ENCODE measurements around the gene CLTCL1. TPM values are rescaled to one million over a fixed set of nuclear protein-coding genes. Genes with fewer than 3 reads are reported as not detected.

Gene CLTCL1
- total RNA-seq, 1 experiment from 2014 or later: 11.9 TPM

DNA sequence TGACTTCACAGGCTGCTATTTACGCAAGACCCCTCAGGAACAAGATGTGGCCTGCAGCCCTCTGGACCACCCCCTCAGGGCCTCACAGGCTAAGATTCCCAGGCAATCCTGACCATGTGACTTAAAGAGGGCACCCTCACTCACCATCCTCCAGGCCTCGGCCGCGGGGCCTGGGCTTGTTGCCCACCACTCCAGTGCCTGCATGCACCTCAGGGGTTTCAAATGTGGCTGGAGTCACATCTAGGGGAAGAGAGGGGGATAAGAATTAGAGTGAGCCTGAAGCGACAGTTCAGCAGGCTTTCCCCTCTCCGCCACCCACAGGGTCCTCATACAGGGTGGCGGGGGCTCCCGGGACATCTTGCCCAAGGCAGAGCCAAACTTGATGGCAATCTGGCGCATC lies 149.1 kb downstream of the CLTCL1 start:
- Histone ChIP-seq H3K36me3 (ENCODE audit: control insufficient read depth, insufficient read depth, low read length) (peaks cover 6% of the 10 kb centered on the region), H3K27ac (ENCODE audit: low read length) (no peak overlapping the region), H3K9me3 (ENCODE audit: control insufficient read depth, insufficient read depth, low read depth, low read length) (no peaks in the 10 kb centered on the region), H3K27me3 (ENCODE audit: control insufficient read depth, insufficient read depth, low read length) (no peaks in the 10 kb centered on the region), H3K4me1 (ENCODE audit: control insufficient read depth, insufficient read depth, low read length) (no peaks in the 10 kb centered on the region), H3K4me3 (ENCODE audit: low read depth in 2 of 2, low read length in 2 of 2) (no peak overlapping the region)
- in situ Hi-C loops (cut with HindIII; ENCODE audit: low pct_unique_long_range_greater_than_20kb, low sequenced_read_pairs): no loop called here
- TF ChIP-seq, protein P1, sequence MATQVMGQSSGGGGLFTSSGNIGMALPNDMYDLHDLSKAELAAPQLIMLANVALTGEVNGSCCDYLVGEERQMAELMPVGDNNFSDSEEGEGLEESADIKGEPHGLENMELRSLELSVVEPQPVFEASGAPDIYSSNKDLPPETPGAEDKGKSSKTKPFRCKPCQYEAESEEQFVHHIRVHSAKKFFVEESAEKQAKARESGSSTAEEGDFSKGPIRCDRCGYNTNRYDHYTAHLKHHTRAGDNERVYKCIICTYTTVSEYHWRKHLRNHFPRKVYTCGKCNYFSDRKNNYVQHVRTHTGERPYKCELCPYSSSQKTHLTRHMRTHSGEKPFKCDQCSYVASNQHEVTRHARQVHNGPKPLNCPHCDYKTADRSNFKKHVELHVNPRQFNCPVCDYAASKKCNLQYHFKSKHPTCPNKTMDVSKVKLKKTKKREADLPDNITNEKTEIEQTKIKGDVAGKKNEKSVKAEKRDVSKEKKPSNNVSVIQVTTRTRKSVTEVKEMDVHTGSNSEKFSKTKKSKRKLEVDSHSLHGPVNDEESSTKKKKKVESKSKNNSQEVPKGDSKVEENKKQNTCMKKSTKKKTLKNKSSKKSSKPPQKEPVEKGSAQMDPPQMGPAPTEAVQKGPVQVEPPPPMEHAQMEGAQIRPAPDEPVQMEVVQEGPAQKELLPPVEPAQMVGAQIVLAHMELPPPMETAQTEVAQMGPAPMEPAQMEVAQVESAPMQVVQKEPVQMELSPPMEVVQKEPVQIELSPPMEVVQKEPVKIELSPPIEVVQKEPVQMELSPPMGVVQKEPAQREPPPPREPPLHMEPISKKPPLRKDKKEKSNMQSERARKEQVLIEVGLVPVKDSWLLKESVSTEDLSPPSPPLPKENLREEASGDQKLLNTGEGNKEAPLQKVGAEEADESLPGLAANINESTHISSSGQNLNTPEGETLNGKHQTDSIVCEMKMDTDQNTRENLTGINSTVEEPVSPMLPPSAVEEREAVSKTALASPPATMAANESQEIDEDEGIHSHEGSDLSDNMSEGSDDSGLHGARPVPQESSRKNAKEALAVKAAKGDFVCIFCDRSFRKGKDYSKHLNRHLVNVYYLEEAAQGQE (IDR thresholded peaks at IDR 0.05; ENCODE audit: insufficient read depth in 1 of 2, low read depth in 2 of 2, low read length in 1 of 2): no peak
- TF ChIP-seq, protein P2, sequence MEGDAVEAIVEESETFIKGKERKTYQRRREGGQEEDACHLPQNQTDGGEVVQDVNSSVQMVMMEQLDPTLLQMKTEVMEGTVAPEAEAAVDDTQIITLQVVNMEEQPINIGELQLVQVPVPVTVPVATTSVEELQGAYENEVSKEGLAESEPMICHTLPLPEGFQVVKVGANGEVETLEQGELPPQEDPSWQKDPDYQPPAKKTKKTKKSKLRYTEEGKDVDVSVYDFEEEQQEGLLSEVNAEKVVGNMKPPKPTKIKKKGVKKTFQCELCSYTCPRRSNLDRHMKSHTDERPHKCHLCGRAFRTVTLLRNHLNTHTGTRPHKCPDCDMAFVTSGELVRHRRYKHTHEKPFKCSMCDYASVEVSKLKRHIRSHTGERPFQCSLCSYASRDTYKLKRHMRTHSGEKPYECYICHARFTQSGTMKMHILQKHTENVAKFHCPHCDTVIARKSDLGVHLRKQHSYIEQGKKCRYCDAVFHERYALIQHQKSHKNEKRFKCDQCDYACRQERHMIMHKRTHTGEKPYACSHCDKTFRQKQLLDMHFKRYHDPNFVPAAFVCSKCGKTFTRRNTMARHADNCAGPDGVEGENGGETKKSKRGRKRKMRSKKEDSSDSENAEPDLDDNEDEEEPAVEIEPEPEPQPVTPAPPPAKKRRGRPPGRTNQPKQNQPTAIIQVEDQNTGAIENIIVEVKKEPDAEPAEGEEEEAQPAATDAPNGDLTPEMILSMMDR (IDR thresholded peaks at IDR 0.05): no peak
- no peak for TF ChIP-seq TCF7L2 (IDR thresholded peaks at IDR 0.05; ENCODE audit: low read depth, low read length)
- TF ChIP-seq POLR2AphosphoS5 (IDR thresholded peaks at IDR 0.05; ENCODE audit: low read depth, low read length): no peak
- TF ChIP-seq SIN3A (IDR thresholded peaks at IDR 0.05; ENCODE audit: borderline replicate concordance, insufficient read depth, low read depth, low read length): no peak
- ChIA-PET CTCF (no interaction called here), POLR2A (no interaction called here)
- intact Hi-C loops (cut with micrococcal nuclease; ENCODE audit: unreplicated experiment): no loop called here
- DNase-seq (ENCODE audit: low read depth, low spot score): no peak
- BruUV-seq (replicated peaks): no TSS peak
- no peak for ATAC-seq

DNA sequence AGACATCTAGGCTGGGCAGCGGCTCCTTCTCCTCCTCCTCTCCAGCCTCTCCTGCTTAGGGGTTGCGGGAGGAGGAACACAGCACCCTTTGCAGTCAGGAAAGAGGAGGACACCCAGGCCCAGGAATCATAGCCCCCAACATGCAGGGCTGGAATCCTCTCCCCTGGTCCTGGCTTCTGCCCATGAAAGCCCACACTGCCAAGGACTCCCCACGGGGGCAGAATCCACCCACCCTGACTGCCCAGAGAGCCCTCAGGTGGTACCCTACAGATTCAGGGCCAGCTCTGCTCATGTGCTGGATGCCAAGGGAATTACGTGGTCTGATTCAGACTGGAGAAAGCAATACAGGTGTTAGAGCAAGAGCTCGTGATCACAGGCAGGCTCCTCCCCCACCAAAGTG lies 151.5 kb downstream of the CLTCL1 start:
- no TSS peak for BruUV-seq (replicated peaks)
- Histone ChIP-seq H3K4me3 (ENCODE audit: low read depth in 2 of 2, low read length in 2 of 2) (no peak overlapping the region), H3K4me1 (ENCODE audit: control insufficient read depth, insufficient read depth, low read length) (no peaks in the 10 kb centered on the region), H3K27ac (ENCODE audit: low read length) (no peak overlapping the region), H3K9me3 (ENCODE audit: control insufficient read depth, insufficient read depth, low read depth, low read length) (no peaks in the 10 kb centered on the region), H3K27me3 (ENCODE audit: control insufficient read depth, insufficient read depth, low read length) (no peaks in the 10 kb centered on the region), H3K36me3 (ENCODE audit: control insufficient read depth, insufficient read depth, low read length) (peaks cover 6% of the 10 kb centered on the region)
- intact Hi-C loops (cut with micrococcal nuclease; ENCODE audit: unreplicated experiment) (no loop called here), in situ Hi-C loops (cut with HindIII; ENCODE audit: low pct_unique_long_range_greater_than_20kb, low sequenced_read_pairs) (no loop called here)
- TF ChIP-seq, protein P1 (IDR thresholded peaks at IDR 0.05; ENCODE audit: insufficient read depth in 1 of 2, low read depth in 2 of 2, low read length in 1 of 2): no peak
- no peak for TF ChIP-seq TCF7L2 (IDR thresholded peaks at IDR 0.05; ENCODE audit: low read depth, low read length)
- no peak for TF ChIP-seq POLR2AphosphoS5 (IDR thresholded peaks at IDR 0.05; ENCODE audit: low read depth, low read length)
- TF ChIP-seq SIN3A (IDR thresholded peaks at IDR 0.05; ENCODE audit: borderline replicate concordance, insufficient read depth, low read depth, low read length): no peak
- TF ChIP-seq, protein P2 (IDR thresholded peaks at IDR 0.05): no peak
- ChIA-PET POLR2A (interaction anchor here (0.7 kb wide), 1 partner anchor 114 kb away, joined by 3 read pairs; no protein-coding TSS in a partner anchor), CTCF (no interaction called here)
- DNase-seq (ENCODE audit: low read depth, low spot score) (no peak), ATAC-seq (no peak)
